ENCODE results near the gene ZNF236.
"Not testable (repeated sequence)": the region's sequence is repeated elsewhere in the genome, so short reads cannot be mapped to it uniquely, and the experiment has no call there.

Gene ZNF236

DNA sequence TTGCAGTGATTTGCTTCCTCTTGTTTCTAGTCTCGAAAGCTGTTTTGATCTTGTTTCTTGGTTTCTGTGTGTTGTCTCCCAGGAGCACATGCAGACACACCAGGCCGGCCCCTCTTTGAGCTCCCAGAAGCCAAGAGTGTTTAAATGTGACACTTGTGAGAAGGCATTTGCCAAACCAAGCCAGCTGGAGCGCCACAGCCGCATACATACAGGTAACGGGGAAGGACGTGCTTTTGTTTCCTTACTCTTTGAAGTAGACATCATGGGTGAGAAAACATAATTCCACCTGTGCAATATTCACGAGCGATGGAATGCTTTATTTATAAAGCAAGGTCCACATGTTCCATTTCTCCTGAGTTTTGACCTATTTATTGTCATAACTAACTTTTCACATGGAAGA is 137.2 kb downstream of the ZNF236 start:
- H3K4me3 ChIP-seq (ENCODE audit: low read depth, low read length): no peak overlapping the region
- no peak for DNase-seq (ENCODE audit: low read depth)
- TF ChIP-seq, protein P1, sequence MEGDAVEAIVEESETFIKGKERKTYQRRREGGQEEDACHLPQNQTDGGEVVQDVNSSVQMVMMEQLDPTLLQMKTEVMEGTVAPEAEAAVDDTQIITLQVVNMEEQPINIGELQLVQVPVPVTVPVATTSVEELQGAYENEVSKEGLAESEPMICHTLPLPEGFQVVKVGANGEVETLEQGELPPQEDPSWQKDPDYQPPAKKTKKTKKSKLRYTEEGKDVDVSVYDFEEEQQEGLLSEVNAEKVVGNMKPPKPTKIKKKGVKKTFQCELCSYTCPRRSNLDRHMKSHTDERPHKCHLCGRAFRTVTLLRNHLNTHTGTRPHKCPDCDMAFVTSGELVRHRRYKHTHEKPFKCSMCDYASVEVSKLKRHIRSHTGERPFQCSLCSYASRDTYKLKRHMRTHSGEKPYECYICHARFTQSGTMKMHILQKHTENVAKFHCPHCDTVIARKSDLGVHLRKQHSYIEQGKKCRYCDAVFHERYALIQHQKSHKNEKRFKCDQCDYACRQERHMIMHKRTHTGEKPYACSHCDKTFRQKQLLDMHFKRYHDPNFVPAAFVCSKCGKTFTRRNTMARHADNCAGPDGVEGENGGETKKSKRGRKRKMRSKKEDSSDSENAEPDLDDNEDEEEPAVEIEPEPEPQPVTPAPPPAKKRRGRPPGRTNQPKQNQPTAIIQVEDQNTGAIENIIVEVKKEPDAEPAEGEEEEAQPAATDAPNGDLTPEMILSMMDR (IDR thresholded peaks at IDR 0.05; ENCODE audit: low read depth, low read length, missing control alignments): no peak

DNA sequence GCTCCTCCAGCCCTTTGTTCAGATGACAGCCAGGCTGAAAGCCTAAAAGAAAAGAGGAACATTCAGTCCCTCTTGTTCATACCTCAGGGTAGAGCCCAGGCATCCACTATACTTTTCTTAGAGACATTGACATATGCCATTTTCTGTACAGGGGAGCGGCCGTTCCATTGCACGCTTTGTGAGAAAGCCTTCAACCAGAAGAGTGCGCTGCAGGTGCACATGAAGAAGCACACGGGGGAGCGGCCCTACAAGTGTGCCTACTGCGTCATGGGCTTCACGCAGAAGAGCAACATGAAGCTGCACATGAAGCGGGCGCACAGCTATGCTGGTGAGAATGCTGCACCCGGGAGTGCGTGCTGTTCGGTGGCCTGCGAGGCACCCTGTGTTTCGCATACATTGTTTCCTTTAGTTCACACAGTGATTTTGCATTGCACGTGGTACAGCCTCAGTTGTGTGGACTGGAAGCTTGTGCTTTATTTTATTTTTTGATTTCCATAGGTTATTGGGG is 138.2 kb downstream of the ZNF236 start:
- TF ChIP-seq, protein P1 (IDR thresholded peaks at IDR 0.05; ENCODE audit: low read depth, low read length, missing control alignments): no peak
- no peak for DNase-seq (ENCODE audit: low read depth)
- H3K4me3 ChIP-seq (ENCODE audit: low read depth, low read length): no peak overlapping the region

GRCh38 chr18:76962851-76963250 is 140.5 kb downstream of the ZNF236 start:
- H3K4me3 ChIP-seq (ENCODE audit: low read depth, low read length): no peak overlapping the region
- TF ChIP-seq, protein P1 (IDR thresholded peaks at IDR 0.05; ENCODE audit: low read depth, low read length, missing control alignments): no peak
- no peak for DNase-seq (ENCODE audit: low read depth)

- peak; percentile 34 for DNase-seq (ENCODE audit: low read depth)
- TF ChIP-seq, protein P1 (IDR thresholded peaks at IDR 0.05; ENCODE audit: low read depth, low read length, missing control alignments): no peak
- no peak overlapping the region for H3K4me3 ChIP-seq (ENCODE audit: low read depth, low read length)
These were observed 141.6 kb downstream of the ZNF236 start for GRCh38 chr18:76963936-76964335.

GRCh38 chr18:76965555-76966151 is 143.3 kb downstream of the ZNF236 start:
- H3K4me3 ChIP-seq (ENCODE audit: low read depth, low read length): not testable (repeated sequence)
- DNase-seq (ENCODE audit: low read depth): peak; percentile 51

DNA sequence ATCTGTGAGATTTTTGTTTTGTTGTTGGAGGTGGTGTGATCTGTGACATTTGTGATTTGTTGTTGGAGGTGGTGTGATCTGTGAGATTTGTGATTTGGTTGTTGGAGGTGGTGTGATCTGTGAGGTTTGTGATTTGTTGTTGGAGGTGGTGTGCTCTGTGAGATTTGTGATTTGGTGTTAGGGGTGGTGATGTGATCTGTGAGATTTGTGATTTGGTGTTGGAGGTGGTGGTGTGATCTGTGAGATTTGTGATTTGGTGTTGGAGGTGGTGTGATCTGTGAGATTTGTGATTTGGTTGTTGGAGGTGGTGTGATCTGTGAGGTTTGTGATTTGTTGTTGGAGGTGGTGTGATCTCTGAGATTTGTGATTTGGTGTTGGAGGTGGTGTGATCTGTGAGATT is 144.9 kb downstream of the ZNF236 start:
- not testable (repeated sequence) for H3K4me3 ChIP-seq (ENCODE audit: low read depth, low read length); DNase-seq (ENCODE audit: low read depth)

- no peak for DNase-seq (ENCODE audit: low read depth)
These were observed 145.5 kb downstream of the ZNF236 start for GRCh38 chr18:76967721-76968472.

More at GRCh38 chr18:76967721-76968472, 145.5 kb downstream of the ZNF236 start:
- no peak overlapping the region for H3K4me3 ChIP-seq (ENCODE audit: low read depth, low read length)
- TF ChIP-seq, protein P1 (IDR thresholded peaks at IDR 0.05; ENCODE audit: low read depth, low read length, missing control alignments): no peak

Data from GM12864 (cell line).